Esophagus mucosa (tissue), 1 donor: ENCODE measurements around the gene ELF5. TPM values are rescaled to one million over a fixed set of nuclear protein-coding genes. Genes with fewer than 3 reads are reported as not detected.

ENCODE experiments used
- ATAC-seq: fragments of 200-7000 bp; cut with Tn5 transposase; one replicate; pipeline ENCODE4 v1.9.1; 2020
- total RNA-seq: library from RNA; stranded (reverse); gene quantifications from one replicate; pipeline ENCODE4 v1.2.4, GENCODE V29; 2023
- donor health status: DM: yes; HTN: yes; CAD: no.

Gene ELF5
- total RNA-seq = 0.32 TPM

GRCh38 chr11:34513682-34514449, at the start of gene ELF5:
Gene ELF5, minus strand, starts transcription at chr11:34513794. Its CDS starts 8,045 bp downstream, at chr11:34505749.
- peak; percentile 55 for ATAC-seq

GRCh38 chr11:34562976-34563375, 49.4 kb upstream of the ELF5 start:
- no peak for ATAC-seq

GRCh38 chr11:34560511-34560910, 46.9 kb upstream of the ELF5 start:
- ATAC-seq = no peak

GRCh38 chr11:34558673-34559072, 45.1 kb upstream of the ELF5 start:
- peak; percentile 64 for ATAC-seq

- ATAC-seq = peak; percentile 51
Observed at GRCh38 chr11:34558211-34558610, 44.6 kb upstream of the ELF5 start.

- no peak for ATAC-seq
Observed at GRCh38 chr11:34552270-34552669, 38.7 kb upstream of the ELF5 start.

- ATAC-seq = no peak
Observed at GRCh38 chr11:34549271-34549670, 35.7 kb upstream of the ELF5 start.

GRCh38 chr11:34548278-34548677, 34.7 kb upstream of the ELF5 start:
- ATAC-seq = no peak

- peak; percentile 88 for ATAC-seq
Observed at GRCh38 chr11:34546511-34547209, 33.1 kb upstream of the ELF5 start.

- ATAC-seq = no peak
Observed at GRCh38 chr11:34542089-34542488, 28.5 kb upstream of the ELF5 start.

GRCh38 chr11:34540870-34541269, 27.3 kb upstream of the ELF5 start:
- ATAC-seq = no peak

GRCh38 chr11:34537636-34538035, 24.0 kb upstream of the ELF5 start:
- peak; percentile 89 for ATAC-seq

- no peak for ATAC-seq
Observed at GRCh38 chr11:34536056-34536455, 22.5 kb upstream of the ELF5 start.

GRCh38 chr11:34534826-34535225, 21.2 kb upstream of the ELF5 start:
- no peak for ATAC-seq

GRCh38 chr11:34531663-34532062, 18.1 kb upstream of the ELF5 start:
- ATAC-seq = no peak

GRCh38 chr11:34530545-34531234, 17.1 kb upstream of the ELF5 start:
- no peak for ATAC-seq

- ATAC-seq = no peak
Observed at GRCh38 chr11:34529643-34530042, 16.0 kb upstream of the ELF5 start.

GRCh38 chr11:34528072-34528471, 14.5 kb upstream of the ELF5 start:
- no peak for ATAC-seq

GRCh38 chr11:34525888-34526657, 12.5 kb upstream of the ELF5 start:
- no peak for ATAC-seq

- ATAC-seq = no peak
Observed at GRCh38 chr11:34525098-34525497, 11.5 kb upstream of the ELF5 start.

- no peak for ATAC-seq
Observed at GRCh38 chr11:34524696-34525095, 11.1 kb upstream of the ELF5 start.

- ATAC-seq = no peak
Observed at GRCh38 chr11:34523053-34523452, 9.5 kb upstream of the ELF5 start.

- ATAC-seq = no peak
Observed at GRCh38 chr11:34522188-34522587, 8.6 kb upstream of the ELF5 start.
